Stomach smooth muscle (tissue), 2 donors: ENCODE results near the gene GTF3C4.
"Not testable (repeated sequence)": the region's sequence is repeated elsewhere in the genome, so short reads cannot be mapped to it uniquely, and the experiment has no call there.

ENCODE experiments used
- H3K27ac ChIP-seq: one replicate; pipeline ENCODE4 v1.7.0; 2013; ENCODE audit warnings: mild to moderate bottlenecking, low read length, inconsistent platforms
- H3K27me3 ChIP-seq, 2 donors: one replicate each; pipeline ENCODE4 v1.7.0; 2013; ENCODE audit warnings: low read length in 2 of 2; ENCODE audit not compliant: insufficient read depth in 2 of 2, control insufficient read depth in 1 of 2
- H3K36me3 ChIP-seq, 2 donors: one replicate each; pipeline ENCODE4 v1.7.0; 2013; ENCODE audit warnings: low read length in 2 of 2; ENCODE audit not compliant: control insufficient read depth in 2 of 2, insufficient read depth in 2 of 2
- H3K4me1 ChIP-seq: one replicate; pipeline ENCODE4 v1.7.0; 2013; ENCODE audit warnings: low read length; ENCODE audit not compliant: control insufficient read depth, insufficient read depth
- H3K4me3 ChIP-seq, 2 donors: one replicate each; pipeline ENCODE4 v1.7.0; 2013; ENCODE audit warnings: low read length in 2 of 2
- H3K9ac ChIP-seq, 2 donors: one replicate each; pipeline ENCODE4 v1.7.0; 2013; ENCODE audit warnings: low read length in 2 of 2, mild to moderate bottlenecking in 1 of 2
- H3K9me3 ChIP-seq, 2 donors: one replicate each; pipeline ENCODE4 v1.7.0; 2013; ENCODE audit warnings: low read length in 2 of 2; ENCODE audit not compliant: control insufficient read depth in 2 of 2
- donor health status: healthy.
- donor health status: Pancreatic carcinoma.

Gene GTF3C4

GRCh38 chr9:132717326-132717945 is 47.2 kb downstream of the GTF3C4 start:
- H3K27ac ChIP-seq, result no peak overlapping the region
- peaks cover 6 to 8% of the 10 kb centered on the region in 2 donors for H3K27me3 ChIP-seq
- no peak overlapping the region for H3K4me3 ChIP-seq
- no peaks in the 10 kb centered on the region for H3K9me3 ChIP-seq
- no peak overlapping the region for H3K9ac ChIP-seq
- no peaks in the 10 kb centered on the region for H3K36me3 ChIP-seq
- H3K4me1 ChIP-seq, result no peaks in the 10 kb centered on the region

GRCh38 chr9:132718381-132718928 is 48.2 kb downstream of the GTF3C4 start:
- not testable (repeated sequence) for H3K4me1 ChIP-seq, H3K4me3 ChIP-seq, H3K9ac ChIP-seq, H3K27ac ChIP-seq, H3K27me3 ChIP-seq, H3K36me3 ChIP-seq, H3K9me3 ChIP-seq

- Histone ChIP-seq H3K4me1 (no peaks in the 10 kb centered on the region), H3K36me3 (no peaks in the 10 kb centered on the region), H3K4me3 (no peak overlapping the region), H3K27me3 (peaks cover 0 to 9% of the 10 kb centered on the region in 2 donors), H3K9ac (no peak overlapping the region), H3K27ac (no peak overlapping the region), H3K9me3 (no peaks in the 10 kb centered on the region)
Measured at GRCh38 chr9:132721661-132722060, 51.4 kb downstream of the GTF3C4 start.

- H3K9me3 ChIP-seq, result no peaks in the 10 kb centered on the region
- no peak overlapping the region for H3K4me3 ChIP-seq
- H3K27me3 ChIP-seq, result peaks cover 0 to 5% of the 10 kb centered on the region in 2 donors
Measured at GRCh38 chr9:132722564-132723065, 52.4 kb downstream of the GTF3C4 start.

GRCh38 chr9:132723809-132724208 is 53.5 kb downstream of the GTF3C4 start:
- Histone ChIP-seq H3K9ac (no peak overlapping the region), H3K27me3 (peaks cover 0 to 5% of the 10 kb centered on the region in 2 donors), H3K27ac (no peak overlapping the region), H3K36me3 (no peaks in the 10 kb centered on the region), H3K4me3 (no peak overlapping the region), H3K9me3 (no peaks in the 10 kb centered on the region), H3K4me1 (no peaks in the 10 kb centered on the region)

More at GRCh38 chr9:132722564-132723065, 52.4 kb downstream of the GTF3C4 start:
- Histone ChIP-seq H3K4me1 (no peaks in the 10 kb centered on the region), H3K9ac (no peak overlapping the region), H3K36me3 (no peaks in the 10 kb centered on the region), H3K27ac (no peak overlapping the region)

GRCh38 chr9:132725306-132725705 is 55.0 kb downstream of the GTF3C4 start:
- Histone ChIP-seq H3K4me3 (no peak overlapping the region), H3K27ac (no peak overlapping the region), H3K27me3 (peaks cover 0 to 2% of the 10 kb centered on the region in 2 donors), H3K4me1 (no peaks in the 10 kb centered on the region), H3K9me3 (no peaks in the 10 kb centered on the region), H3K9ac (no peak overlapping the region), H3K36me3 (no peaks in the 10 kb centered on the region)

- Histone ChIP-seq H3K27me3 (peaks cover 0 to 2% of the 10 kb centered on the region in 2 donors), H3K36me3 (no peaks in the 10 kb centered on the region), H3K27ac (no peak overlapping the region), H3K4me1 (no peaks in the 10 kb centered on the region), H3K9me3 (no peaks in the 10 kb centered on the region), H3K4me3 (no peak overlapping the region), H3K9ac (no peak overlapping the region)
Measured at GRCh38 chr9:132726576-132727130, 56.4 kb downstream of the GTF3C4 start.

- Histone ChIP-seq H3K27me3 (no peaks in the 10 kb centered on the region), H3K9ac (no peak overlapping the region), H3K9me3 (no peaks in the 10 kb centered on the region), H3K36me3 (no peaks in the 10 kb centered on the region), H3K4me1 (no peaks in the 10 kb centered on the region), H3K27ac (no peak overlapping the region), H3K4me3 (no peak overlapping the region)
Measured at GRCh38 chr9:132728071-132728470, 57.8 kb downstream of the GTF3C4 start.

GRCh38 chr9:132728497-132728896 is 58.2 kb downstream of the GTF3C4 start:
- H3K4me3 ChIP-seq, result no peak overlapping the region
- H3K9ac ChIP-seq, result no peak overlapping the region
- no peaks in the 10 kb centered on the region for H3K27me3 ChIP-seq
- H3K36me3 ChIP-seq, result no peaks in the 10 kb centered on the region
- no peaks in the 10 kb centered on the region for H3K9me3 ChIP-seq
- H3K4me1 ChIP-seq, result no peaks in the 10 kb centered on the region
- no peak overlapping the region for H3K27ac ChIP-seq

GRCh38 chr9:132729235-132729890 is 59.1 kb downstream of the GTF3C4 start:
- peaks cover 3 to 5% of the 10 kb centered on the region in 2 donors for H3K27me3 ChIP-seq
- H3K27ac ChIP-seq, result no peak overlapping the region
- no peaks in the 10 kb centered on the region for H3K4me1 ChIP-seq

More at GRCh38 chr9:132729235-132729890, 59.1 kb downstream of the GTF3C4 start:
- no peaks in the 10 kb centered on the region for H3K9me3 ChIP-seq
- H3K4me3 ChIP-seq, result no peak overlapping the region
- H3K36me3 ChIP-seq, result no peaks in the 10 kb centered on the region
- H3K9ac ChIP-seq, result no peak overlapping the region
